HepG2 (cell line): ENCODE measurements around the gene ETFA. TPM values are rescaled to one million over a fixed set of nuclear protein-coding genes. Genes with fewer than 3 reads are reported as not detected.

Experiments used
- ATAC-seq: fragments of 200-7000 bp; cut with Tn5 transposase; 3 replicates; pipeline ENCODE4 v1.9.1; 2020; ENCODE audit warnings: mild to moderate bottlenecking, moderate library complexity
- BruUV-seq: library from RNA; stranded (reverse); fragments of 400-500 nt; replicated peaks from 2 replicates; lab custom pipeline; 2021; lab: Mats Ljungman, UMichigan
- CTCF ChIA-PET: fragments of 300-600 bp; formaldehyde crosslinking; extraction: SDS; loops from one replicate; lab custom pipeline; 2021; ENCODE audit warnings: low total read pairs, inconsistent platforms, low intra/inter-chr PET ratio; lab: Yijun Ruan, JAX
- POLR2A ChIA-PET: fragments of 350-600 bp; sonication (Branson Sonifier 250); formaldehyde crosslinking; loops from one replicate; lab custom pipeline; 2020; ENCODE audit warnings: antibody characterized with exemption, inconsistent platforms; lab: Yijun Ruan, JAX
- DNase-seq: peaks from one replicate; pipeline ENCODE4 v3.0.0-alpha.2; 2015; ENCODE audit warnings: low spot score
- FAIRE-seq: peaks from 3 replicates; lab custom pipeline; 2011; peaks lifted over from hg19 to GRCh38; lab: Jason Lieb, UNC
- H2AFZ ChIP-seq: one replicate; pipeline ENCODE4 v1.6.1; 2011; ENCODE audit warnings: low read length, inconsistent platforms
- H3K27ac ChIP-seq: fragments of 300-600 bp; 3 replicates; pipeline ENCODE4 v1.8.0; 2011; ENCODE audit warnings: mixed run types, mild to moderate bottlenecking, mixed read lengths, low read length, inconsistent platforms; ENCODE audit not compliant: insufficient read depth; ENCODE audit errors: extremely low read length
- H3K27me3 ChIP-seq, 2 experiments: fragments of 200-600 bp in 1 of 2; 2 replicates in 1 of 2; 3 replicates in 1 of 2; pipeline versions ENCODE4 v1.6.0 to v1.8.0; 2011; ENCODE audit warnings: low read length in 2 of 2, mild to moderate bottlenecking in 2 of 2, moderate library complexity in 2 of 2, inconsistent platforms in 1 of 2; ENCODE audit not compliant: insufficient read depth in 2 of 2, control insufficient read depth in 1 of 2
- H3K36me3 ChIP-seq, 2 experiments: fragments of 200-600 bp in 1 of 2; replicated peaks in 1 of 2; 2 replicates in 1 of 2; 3 replicates in 1 of 2; pipeline versions ENCODE4 v1.5.1 to v1.8.0; 2011; ENCODE audit warnings: low read length in 2 of 2, inconsistent platforms in 1 of 2; ENCODE audit not compliant: insufficient read depth in 2 of 2, control insufficient read depth in 1 of 2
- H3K4me1 ChIP-seq: 2 replicates; pipeline ENCODE4 v1.5.1; 2012; ENCODE audit warnings: low read length, inconsistent platforms; ENCODE audit not compliant: insufficient read depth
- H3K4me2 ChIP-seq: 2 replicates; pipeline ENCODE4 v1.6.0; 2011; ENCODE audit warnings: low read depth, low read length, inconsistent platforms
- H3K4me3 ChIP-seq, 3 experiments: fragments of 200-600 bp in 1 of 3; sonication (generic), shearing (Covaris generic) in 1 of 3; replicated peaks in 1 of 3; 2 replicates each; pipeline ENCODE4 v1.5.1; 2011 to 2016; ENCODE audit warnings: low read length in 3 of 3, inconsistent platforms in 2 of 3, low read depth in 2 of 3, mild to moderate bottlenecking in 2 of 3, control low read depth in 1 of 3, mixed read lengths in 1 of 3; ENCODE audit not compliant: insufficient read depth in 1 of 3
- H3K79me2 ChIP-seq: one replicate; pipeline ENCODE4 v1.6.1; 2011; ENCODE audit warnings: low read length, inconsistent platforms; ENCODE audit not compliant: insufficient read depth
- H3K9ac ChIP-seq: 2 replicates; pipeline ENCODE4 v1.6.0; 2011; ENCODE audit warnings: mild to moderate bottlenecking, low read depth, low read length, inconsistent platforms; ENCODE audit not compliant: insufficient read depth
- H3K9me3 ChIP-seq: 2 replicates; pipeline ENCODE4 v1.5.1; 2012; ENCODE audit warnings: mild to moderate bottlenecking, low read length
- H4K20me1 ChIP-seq: 2 replicates; pipeline ENCODE4 v1.6.0; 2011; ENCODE audit warnings: inconsistent platforms, mild to moderate bottlenecking, low read length, moderate library complexity; ENCODE audit not compliant: insufficient read depth
- HES4 ChIP-seq: sonication (generic); formaldehyde crosslinking; IDR thresholded peaks from 2 replicates; pipeline ENCODE4 v1.9.0; 2021; ENCODE audit warnings: mild to moderate bottlenecking, missing genetic modification reagents, borderline replicate concordance
- HNF4G ChIP-seq, 2 experiments: sonication (generic) in 1 of 2; formaldehyde crosslinking in 1 of 2; IDR thresholded peaks; 2 replicates each; pipeline versions ENCODE4 v1.4.0 to v1.6.1; 2011 to 2020; ENCODE audit warnings: borderline replicate concordance in 2 of 2, low read depth in 2 of 2, mild to moderate bottlenecking in 2 of 2, low read length in 1 of 2, missing genetic modification reagents in 1 of 2, moderate library complexity in 1 of 2
- HOXA9 ChIP-seq: sonication (generic); formaldehyde crosslinking; IDR thresholded peaks from 2 replicates; pipeline ENCODE4 v1.8.1; 2022; ENCODE audit warnings: missing genetic modification reagents, mild to moderate bottlenecking, moderate library complexity, borderline replicate concordance
- KAT8 ChIP-seq: IDR thresholded peaks from 2 replicates; pipeline ENCODE4 v1.6.1; 2016; ENCODE audit warnings: missing genetic modification reagents, missing compliant biosample characterization
- MAFG ChIP-seq: sonication (generic); formaldehyde crosslinking; IDR thresholded peaks from 2 replicates; pipeline ENCODE4 v1.5.1; 2020; ENCODE audit warnings: mild to moderate bottlenecking, missing genetic modification reagents
- NFE2L1 ChIP-seq: sonication (generic); formaldehyde crosslinking; IDR thresholded peaks from 2 replicates; pipeline ENCODE4 v1.4.0; 2020; ENCODE audit warnings: missing genetic modification reagents, mild to moderate bottlenecking, borderline replicate concordance
- NR2F1 ChIP-seq, 2 experiments: fragments of 450-650 bp in 1 of 2; formaldehyde crosslinking in 1 of 2; IDR thresholded peaks; 2 replicates each; pipeline versions ENCODE4 v1.5.0 to v1.6.1; 2016 to 2020; ENCODE audit warnings: mild to moderate bottlenecking in 1 of 2, missing compliant biosample characterization in 1 of 2, missing genetic modification reagents in 1 of 2, moderate library complexity in 1 of 2
- SP4 ChIP-seq: sonication (generic); formaldehyde crosslinking; IDR thresholded peaks from 2 replicates; pipeline ENCODE4 v1.8.1; 2023; ENCODE audit warnings: mild to moderate bottlenecking, missing genetic modification reagents
- TBX3 ChIP-seq: fragments of 450-650 bp; IDR thresholded peaks from 2 replicates; pipeline ENCODE4 v1.6.1; 2017; ENCODE audit warnings: antibody characterized with exemption, mild to moderate bottlenecking, inconsistent platforms, borderline replicate concordance
- TCF7L2 ChIP-seq: IDR thresholded peaks from 2 replicates; pipeline ENCODE4 v1.6.1; 2011; ENCODE audit warnings: mild to moderate bottlenecking, low read depth, low read length, moderate library complexity
- ZFP36L2 ChIP-seq: sonication (generic); formaldehyde crosslinking; IDR thresholded peaks from 2 replicates; pipeline ENCODE4 v1.4.0; 2020; ENCODE audit warnings: missing genetic modification reagents
- ZNF274 ChIP-seq: sonication (generic); formaldehyde crosslinking; IDR thresholded peaks from 2 replicates; pipeline ENCODE4 v1.5.1; 2020; ENCODE audit warnings: mild to moderate bottlenecking, missing genetic modification reagents
- ZNF335 ChIP-seq: sonication (generic); formaldehyde crosslinking; IDR thresholded peaks from 2 replicates; pipeline ENCODE4 v1.4.0; 2020; ENCODE audit warnings: missing genetic modification reagents
- ZNF589 ChIP-seq: sonication (generic); formaldehyde crosslinking; conservative IDR thresholded peaks from 2 replicates; pipeline ENCODE4 v1.8.0; 2022; ENCODE audit warnings: mild to moderate bottlenecking, moderate library complexity, missing genetic modification reagents
- ZNF672 ChIP-seq: sonication (generic); formaldehyde crosslinking; IDR thresholded peaks from 2 replicates; pipeline ENCODE4 v1.8.1; 2022; ENCODE audit warnings: missing genetic modification reagents
- ZNF83 ChIP-seq: sonication (generic); formaldehyde crosslinking; IDR thresholded peaks from 2 replicates; pipeline ENCODE4 v1.4.0; 2020; ENCODE audit warnings: missing genetic modification reagents, mild to moderate bottlenecking, borderline replicate concordance
- WGBS: methylation state at CpG from one replicate; pipeline ENCODE4 v1.1.6; 2017; ENCODE audit warnings: low lambda C conversion rate; 5-methylcytosine and 5-hydroxymethylcytosine counted together
- in situ Hi-C: cut with HindIII; loops from 2 replicates; pipeline ENCODE4 v1.10.0; 2017; ENCODE audit warnings: low pct_unique_long_range_greater_than_20kb; ENCODE audit not compliant: extremely low pct_ligation_motif_present
- intact Hi-C: fragments of 100-400 bp; cut with micrococcal nuclease; formaldehyde crosslinking; loops from one replicate; pipeline ENCODE4 v1.10.0; 2022; ENCODE audit not compliant: unreplicated experiment
- polyA plus RNA-seq, 8 experiments: library from polyadenylated mRNA; depleted of rRNA in 3 of 8; stranded (reverse) in 7 of 8; unstranded in 1 of 8; fragments of >200 nt; fragmentation: Illumina TruSeq in 4 of 8; extraction: Trizol in 4 of 8; gene quantifications; 2 replicates each; pipeline versions ENCODE4 v1.2.1 to v1.2.3, GENCODE V29; 2011 to 2016; ENCODE audit warnings: low read depth in 4 of 8, missing spikeins in 1 of 8, mixed read lengths in 1 of 8; ENCODE audit not compliant: insufficient read depth in 1 of 8
- total RNA-seq, 5 experiments: library from RNA; depleted of rRNA; stranded (reverse); fragments of >200 nt; fragmentation: Illumina TruSeq; extraction: Trizol; gene quantifications; 2 replicates each; pipeline ENCODE4 v1.2.3, GENCODE V29; 2016; ENCODE audit warnings: low read depth in 1 of 5
- TF ChIP-seq, protein P1 (sequence below): sonication (generic); formaldehyde crosslinking; IDR thresholded peaks from 2 replicates; pipeline ENCODE4 v1.5.0; 2020; ENCODE audit warnings: mild to moderate bottlenecking, missing genetic modification reagents, borderline replicate concordance

The ETFA gene
- total and polyA plus RNA-seq, 2 of the 13 experiments (the other 11 are each of a cell fraction or from before 2014, with no cell fraction given) = 291 to 396 TPM

DNA sequence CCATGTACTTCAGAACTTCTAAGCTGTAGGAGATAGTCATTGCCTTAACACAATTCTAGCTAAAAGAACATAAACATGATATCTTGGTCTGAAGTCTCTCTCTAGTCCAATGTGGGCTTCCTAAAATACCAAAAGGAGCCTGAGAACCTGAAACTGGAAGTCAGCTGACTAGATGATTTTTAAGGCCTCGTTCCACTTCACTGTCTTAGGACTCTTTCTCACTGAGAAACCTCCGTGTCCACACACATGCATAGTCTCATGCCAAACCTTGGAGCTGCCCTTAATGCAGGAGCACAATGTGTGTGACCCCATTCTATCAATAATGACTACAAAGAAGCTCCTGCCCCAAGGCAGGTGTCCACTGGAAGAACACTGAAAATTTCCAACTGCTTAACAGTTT, 87.7 kb downstream of the ETFA start:
- 100% methylated on average over 2 of the region's 2 CpGs for WGBS
- in situ Hi-C loops (no loop called here), intact Hi-C loops (no loop called here)
- H3K27ac ChIP-seq = no peak overlapping the region
- BruUV-seq = no TSS peak
- POLR2A ChIA-PET = no interaction called here
- H3K9ac ChIP-seq = no peak overlapping the region
- no peaks in the 10 kb centered on the region for H3K9me3 ChIP-seq
- ATAC-seq = no peak
- no peak for TF ChIP-seq HES4 (CRISPR knock-in tag)
- TF ChIP-seq ZNF83 (CRISPR knock-in tag) = no peak
- TF ChIP-seq ZNF335 (CRISPR knock-in tag) = no peak
- TF ChIP-seq TBX3 = no peak
- TF ChIP-seq KAT8 = no peak
- no peak for TF ChIP-seq MAFG (CRISPR knock-in tag)
- no peak for TF ChIP-seq ZFP36L2 (CRISPR knock-in tag)
- TF ChIP-seq HNF4G (IDR thresholded peaks at IDR 0.05; ENCODE audit: borderline replicate concordance, low read depth, low read length) = no peak
- TF ChIP-seq HNF4G (CRISPR knock-in tag; IDR thresholded peaks at IDR 0.05; ENCODE audit: borderline replicate concordance, low read depth) = no peak
- TF ChIP-seq ZNF672 = no peak
- peaks cover 8 to 49% of the 10 kb centered on the region in 2 experiments for H3K36me3 ChIP-seq
- FAIRE-seq = no peak
- no peak for DNase-seq
- no peaks in the 10 kb centered on the region for H3K27me3 ChIP-seq
- CTCF ChIA-PET = no interaction called here
- H3K4me1 ChIP-seq = no peaks in the 10 kb centered on the region
- H4K20me1 ChIP-seq = no peaks in the 10 kb centered on the region
- no peak overlapping the region for H3K4me2 ChIP-seq
- no peak overlapping the region for H3K4me3 ChIP-seq
- no peaks in the 10 kb centered on the region for H3K79me2 ChIP-seq
- no peak overlapping the region for H2AFZ ChIP-seq

DNA sequence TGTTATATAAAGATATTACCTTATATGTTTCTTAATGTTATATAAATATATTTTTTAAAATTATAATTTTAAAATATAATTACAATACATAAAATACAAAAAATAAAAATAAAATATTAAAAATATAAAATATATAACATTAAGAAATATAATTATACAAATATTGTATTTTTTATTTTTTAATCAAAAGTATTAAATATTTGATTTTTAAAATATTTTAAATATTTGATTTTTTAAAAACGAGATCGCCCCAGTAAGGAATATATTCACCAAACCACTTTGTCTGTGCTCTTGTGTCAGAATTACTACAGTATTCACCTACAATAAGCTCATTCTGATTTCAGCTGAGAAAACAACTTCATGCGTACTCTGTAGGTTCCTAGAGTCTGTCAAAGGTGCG, 89.1 kb downstream of the ETFA start:
- no peak overlapping the region for H3K27ac ChIP-seq
- no peak for DNase-seq
- 98% methylated on average over 4 of the region's 4 CpGs for WGBS
- H3K9me3 ChIP-seq = no peaks in the 10 kb centered on the region
- H2AFZ ChIP-seq = no peak overlapping the region
- H3K36me3 ChIP-seq = peaks cover 10 to 48% of the 10 kb centered on the region in 2 experiments
- H3K27me3 ChIP-seq = no peaks in the 10 kb centered on the region
- H4K20me1 ChIP-seq = 0 out of 2 replicates have a peak, but pooled peaks cover 3% of the 10 kb centered on the region
- ChIA-PET CTCF (no interaction called here), POLR2A (no interaction called here)
- ATAC-seq = no peak
- H3K9ac ChIP-seq = no peak overlapping the region
- no peaks in the 10 kb centered on the region for H3K4me1 ChIP-seq
- no peak overlapping the region for H3K4me2 ChIP-seq
- no peak for FAIRE-seq
- H3K79me2 ChIP-seq = no peaks in the 10 kb centered on the region
- no TSS peak for BruUV-seq
- in situ Hi-C loops (no loop called here), intact Hi-C loops (no loop called here)
- no peak overlapping the region for H3K4me3 ChIP-seq
- TF ChIP-seq HOXA9 (CRISPR knock-in tag) = no peak
- TF ChIP-seq SP4 = no peak
- TF ChIP-seq ZNF589 (CRISPR knock-in tag) = no peak
- TF ChIP-seq NFE2L1 = no peak
- TF ChIP-seq ZNF274 (CRISPR knock-in tag) = no peak
- no peak for TF ChIP-seq NR2F1 (CRISPR knock-in tag; IDR thresholded peaks at IDR 0.05)
- TF ChIP-seq, protein P1, sequence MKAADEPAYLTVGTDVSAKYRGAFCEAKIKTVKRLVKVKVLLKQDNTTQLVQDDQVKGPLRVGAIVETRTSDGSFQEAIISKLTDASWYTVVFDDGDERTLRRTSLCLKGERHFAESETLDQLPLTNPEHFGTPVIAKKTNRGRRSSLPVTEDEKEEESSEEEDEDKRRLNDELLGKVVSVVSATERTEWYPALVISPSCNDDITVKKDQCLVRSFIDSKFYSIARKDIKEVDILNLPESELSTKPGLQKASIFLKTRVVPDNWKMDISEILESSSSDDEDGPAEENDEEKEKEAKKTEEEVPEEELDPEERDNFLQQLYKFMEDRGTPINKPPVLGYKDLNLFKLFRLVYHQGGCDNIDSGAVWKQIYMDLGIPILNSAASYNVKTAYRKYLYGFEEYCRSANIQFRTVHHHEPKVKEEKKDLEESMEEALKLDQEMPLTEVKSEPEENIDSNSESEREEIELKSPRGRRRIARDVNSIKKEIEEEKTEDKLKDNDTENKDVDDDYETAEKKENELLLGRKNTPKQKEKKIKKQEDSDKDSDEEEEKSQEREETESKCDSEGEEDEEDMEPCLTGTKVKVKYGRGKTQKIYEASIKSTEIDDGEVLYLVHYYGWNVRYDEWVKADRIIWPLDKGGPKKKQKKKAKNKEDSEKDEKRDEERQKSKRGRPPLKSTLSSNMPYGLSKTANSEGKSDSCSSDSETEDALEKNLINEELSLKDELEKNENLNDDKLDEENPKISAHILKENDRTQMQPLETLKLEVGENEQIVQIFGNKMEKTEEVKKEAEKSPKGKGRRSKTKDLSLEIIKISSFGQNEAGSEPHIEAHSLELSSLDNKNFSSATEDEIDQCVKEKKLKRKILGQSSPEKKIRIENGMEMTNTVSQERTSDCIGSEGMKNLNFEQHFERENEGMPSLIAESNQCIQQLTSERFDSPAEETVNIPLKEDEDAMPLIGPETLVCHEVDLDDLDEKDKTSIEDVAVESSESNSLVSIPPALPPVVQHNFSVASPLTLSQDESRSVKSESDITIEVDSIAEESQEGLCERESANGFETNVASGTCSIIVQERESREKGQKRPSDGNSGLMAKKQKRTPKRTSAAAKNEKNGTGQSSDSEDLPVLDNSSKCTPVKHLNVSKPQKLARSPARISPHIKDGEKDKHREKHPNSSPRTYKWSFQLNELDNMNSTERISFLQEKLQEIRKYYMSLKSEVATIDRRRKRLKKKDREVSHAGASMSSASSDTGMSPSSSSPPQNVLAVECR = no peak
- no peak for TF ChIP-seq TCF7L2
